Renal cortical epithelial cell (primary cell): ENCODE results near the gene GALNT10. TPM values are rescaled to one million over a fixed set of nuclear protein-coding genes. Genes with fewer than 3 reads are reported as not detected.

ENCODE experiments used
- DNase-seq: peaks from one replicate; pipeline ENCODE4 v3.0.0-alpha.2; 2011; ENCODE audit warnings: low read depth
- total RNA-seq: library from RNA; depleted of rRNA; stranded (reverse); fragments of >200 nt; gene quantifications from 2 replicates; pipeline ENCODE4 v1.2.3, GENCODE V29; 2014

The GALNT10 gene
- total RNA-seq, 1 donor from 2014 or later: 78.5 TPM

GRCh38 chr5:154178661-154179060, 11.9 kb upstream of the GALNT10 start:
- DNase-seq: no peak

GRCh38 chr5:154179846-154180710, 10.5 kb upstream of the GALNT10 start:
- peak; percentile 68 for DNase-seq

GRCh38 chr5:154181161-154181560, 9.4 kb upstream of the GALNT10 start:
- DNase-seq: no peak

- DNase-seq: peak; percentile 12
Observed at GRCh38 chr5:154189256-154189818, 1.2 kb upstream of the GALNT10 start.

GRCh38 chr5:154189819-154190594, 526 bp upstream of the GALNT10 start:
- peak; percentile 45 for DNase-seq

- DNase-seq: no peak
Observed at GRCh38 chr5:154191467-154192261, 1.1 kb downstream of the GALNT10 start.

- no peak for DNase-seq
Observed at GRCh38 chr5:154193283-154193682, 2.8 kb downstream of the GALNT10 start.

- DNase-seq: no peak
Observed at GRCh38 chr5:154193701-154194121, 3.2 kb downstream of the GALNT10 start.

- DNase-seq: peak; percentile 63
Observed at GRCh38 chr5:154194345-154195329, 4.1 kb downstream of the GALNT10 start.

GRCh38 chr5:154196281-154196680, 5.7 kb downstream of the GALNT10 start:
- no peak for DNase-seq

- DNase-seq: peak; percentile 35
Observed at GRCh38 chr5:154196955-154197652, 6.6 kb downstream of the GALNT10 start.

- peak; percentile 99 for DNase-seq
Observed at GRCh38 chr5:154197801-154198491, 7.4 kb downstream of the GALNT10 start.

GRCh38 chr5:154198611-154199230, 8.2 kb downstream of the GALNT10 start:
- DNase-seq: peak; percentile 92

GRCh38 chr5:154199263-154199662, 8.7 kb downstream of the GALNT10 start:
- no peak for DNase-seq

- DNase-seq: no peak
Observed at GRCh38 chr5:154199671-154200220, 9.2 kb downstream of the GALNT10 start.

- no peak for DNase-seq
Observed at GRCh38 chr5:154200221-154200620, 9.7 kb downstream of the GALNT10 start.

GRCh38 chr5:154201108-154201769, 10.7 kb downstream of the GALNT10 start:
- DNase-seq: no peak
